Thyroid gland (tissue), 4 donors: ENCODE measurements around the gene TMEM132D.

ENCODE experiments used
- CTCF ChIP-seq, 6 experiments: fragments of 200-600 bp in 3 of 6; fragments of 450-650 bp in 3 of 6; sonication (generic) in 3 of 6; IDR thresholded peaks; one replicate each; pipeline ENCODE4 v1.5.1; 2016 to 2019; ENCODE audit warnings: antibody characterized with exemption in 6 of 6, mild to moderate bottlenecking in 2 of 6, inconsistent platforms in 1 of 6, moderate library complexity in 1 of 6
- POLR2A ChIP-seq, 2 donors: fragments of 450-650 bp; IDR thresholded peaks; one replicate each; pipeline ENCODE4 v1.6.1; 2017; ENCODE audit warnings: antibody characterized with exemption in 2 of 2, mild to moderate bottlenecking in 2 of 2, moderate library complexity in 1 of 2

GRCh38 chr12:129481921-129482320, 421.9 kb downstream of the TMEM132D start:
- TF ChIP-seq CTCF (IDR thresholded peaks at IDR 0.05) (no peak), POLR2A (IDR thresholded peaks at IDR 0.05) (no peak)
